WERI-Rb-1 (cell line): ENCODE data around the gene TRIP10.

Experiments
- DNase-seq: peaks from one replicate; pipeline ENCODE4 v3.0.0-alpha.2; 2020
- H3K27ac ChIP-seq: fragments of 250-450 bp; sonication (Bioruptor Pico); 2 replicates; pipeline ENCODE4 v1.5.1; 2020; ENCODE audit warnings: mild to moderate bottlenecking, moderate library complexity
- H3K27me3 ChIP-seq: fragments of 250-450 bp; sonication (Bioruptor Pico); 2 replicates; pipeline ENCODE4 v1.5.1; 2021; ENCODE audit warnings: mild to moderate bottlenecking, low read depth, moderate library complexity; ENCODE audit not compliant: insufficient read depth, severe bottlenecking
- H3K36me3 ChIP-seq: fragments of 250-450 bp; sonication (Bioruptor Pico); 2 replicates; pipeline ENCODE4 v1.5.1; 2020; ENCODE audit warnings: mild to moderate bottlenecking, moderate library complexity
- H3K4me3 ChIP-seq: 2 replicates; pipeline ENCODE4 v1.5.1; 2011; ENCODE audit warnings: low read depth, mild to moderate bottlenecking, control low read depth, low read length
- H3K9me3 ChIP-seq: fragments of 250-450 bp; sonication (Bioruptor Pico); 2 replicates; pipeline ENCODE4 v1.5.1; 2021; ENCODE audit warnings: mild to moderate bottlenecking, moderate library complexity; ENCODE audit not compliant: severe bottlenecking
- CTCF ChIP-seq: IDR thresholded peaks from 2 replicates; pipeline ENCODE4 v1.5.1; 2011; ENCODE audit warnings: low read depth, mild to moderate bottlenecking, control low read depth, inconsistent platforms, low read length

Gene TRIP10

GRCh38 chr19:6738787-6739389, 592 bp upstream of the TRIP10 start:
- no peaks in the 10 kb centered on the region for H3K27me3 ChIP-seq
- peak overlapping the region; percentile 75 for H3K4me3 ChIP-seq
- no peak for TF ChIP-seq CTCF
- H3K27ac ChIP-seq: peak overlapping the region; percentile 89
- H3K9me3 ChIP-seq: no peaks in the 10 kb centered on the region
- H3K36me3 ChIP-seq: peaks cover 14% of the 10 kb centered on the region
- DNase-seq: peak; percentile 87

- TF ChIP-seq CTCF: no peak
- H3K4me3 ChIP-seq: peak overlapping the region; percentile 67
- no peaks in the 10 kb centered on the region for H3K27me3 ChIP-seq
- peaks cover 26% of the 10 kb centered on the region for H3K36me3 ChIP-seq
- DNase-seq: peak; percentile 37
- H3K9me3 ChIP-seq: no peaks in the 10 kb centered on the region
- H3K27ac ChIP-seq: peak overlapping the region; percentile 70
These were observed 556 bp downstream of the TRIP10 start for GRCh38 chr19:6739883-6740588.

DNA sequence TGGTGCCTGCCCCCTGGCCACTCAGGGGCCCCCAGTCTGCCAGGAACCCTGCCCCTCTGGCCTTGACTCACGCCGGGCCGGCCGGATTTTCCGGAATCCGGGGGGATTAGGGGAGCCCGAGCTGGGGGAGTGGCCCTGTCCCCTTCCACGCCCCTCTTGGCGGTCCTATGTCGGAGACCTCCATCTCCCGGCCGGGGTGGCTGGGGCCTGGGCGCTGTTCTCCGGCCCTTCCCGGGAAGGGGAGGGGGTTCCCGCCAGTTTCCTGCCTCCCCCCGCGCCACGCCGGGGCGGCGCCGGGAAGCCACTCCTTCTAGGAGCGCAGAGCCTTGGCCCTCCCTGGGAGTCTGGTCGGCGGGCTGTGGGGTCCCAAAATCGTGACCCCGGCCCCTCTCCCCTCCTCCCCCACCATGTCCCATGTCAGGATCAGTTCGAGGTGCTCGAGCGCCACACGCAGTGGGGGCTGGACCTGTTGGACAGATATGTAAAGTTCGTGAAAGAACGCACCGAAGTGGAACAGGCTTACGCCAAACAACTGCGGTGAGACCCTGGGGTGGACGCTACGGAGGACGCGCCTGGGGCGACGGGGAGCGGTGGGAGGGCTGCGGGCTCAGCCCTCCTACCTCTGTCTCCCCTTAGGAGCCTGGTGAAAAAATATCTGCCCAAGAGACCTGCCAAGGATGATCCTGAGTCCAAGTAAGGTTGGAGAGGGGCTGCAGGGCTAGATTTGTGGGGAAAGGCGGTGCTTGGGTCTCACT, 1.3 kb downstream of the TRIP10 start:
- DNase-seq: peak; percentile 88
- TF ChIP-seq CTCF: no peak
- Histone ChIP-seq H3K9me3 (no peaks in the 10 kb centered on the region), H3K36me3 (peaks cover 31% of the 10 kb centered on the region), H3K27ac (peak overlapping the region; percentile 70), H3K27me3 (no peaks in the 10 kb centered on the region), H3K4me3 (peak overlapping the region; percentile 67)

- Histone ChIP-seq H3K27me3 (no peaks in the 10 kb centered on the region), H3K4me3 (no peak overlapping the region), H3K27ac (no peak overlapping the region), H3K9me3 (no peaks in the 10 kb centered on the region), H3K36me3 (peaks cover 50% of the 10 kb centered on the region)
- TF ChIP-seq CTCF: no peak
- DNase-seq: no peak
These were observed 3.6 kb downstream of the TRIP10 start for GRCh38 chr19:6743066-6743465.

GRCh38 chr19:6743714-6744380, 4.4 kb downstream of the TRIP10 start:
- no peak for TF ChIP-seq CTCF
- Histone ChIP-seq H3K27me3 (no peaks in the 10 kb centered on the region), H3K27ac (no peak overlapping the region), H3K4me3 (no peak overlapping the region), H3K9me3 (no peaks in the 10 kb centered on the region), H3K36me3 (peaks cover 57% of the 10 kb centered on the region)
- no peak for DNase-seq
